Measurements from ENCODE around the gene ATP8A2.

- TF ChIP-seq CTCF (IDR thresholded peaks at IDR 0.05; ENCODE audit: insufficient read depth, low read depth, low read length) (no peak), EZH2 (IDR thresholded peaks at IDR 0.05; ENCODE audit: insufficient read depth, low read length) (peak; percentile 84)
Measured at GRCh38 chr13:25371875-25372283, at the start of gene ATP8A2.

Measured in astrocyte (in vitro differentiated cells and primary cell).